HG03108 (cell line): ENCODE measurements around the gene DSCAM.

Experiments used
- ATAC-seq: cut with Tn5 transposase; IDR thresholded peaks from one replicate; pipeline ENCODE4 v1.9.1; 2021; ENCODE audit warnings: moderate library complexity; ENCODE audit not compliant: unreplicated experiment

Gene DSCAM

GRCh38 chr21:39965026-39965425 lies 881.9 kb downstream of the DSCAM start:
- no peak for ATAC-seq

- no peak for ATAC-seq
Observed at GRCh38 chr21:39961251-39961650, 885.7 kb downstream of the DSCAM start.
